Body of pancreas (tissue), 4 donors: ENCODE measurements around the gene PSMD4.

Source experiments
- POLR2A ChIP-seq, 3 donors: fragments of 450-650 bp; IDR thresholded peaks; one replicate each; pipeline ENCODE4 v1.6.1; 2016; ENCODE audit warnings: antibody characterized with exemption in 3 of 3, mild to moderate bottlenecking in 2 of 3
- TF ChIP-seq, protein P1 (sequence below), 7 experiments: fragments of 450-650 bp in 4 of 7; fragments of 200-600 bp in 3 of 7; sonication (generic) in 3 of 7; IDR thresholded peaks; one replicate each; pipeline ENCODE4 v1.5.1; 2016 to 2019; ENCODE audit warnings: antibody characterized with exemption in 7 of 7

DNA sequence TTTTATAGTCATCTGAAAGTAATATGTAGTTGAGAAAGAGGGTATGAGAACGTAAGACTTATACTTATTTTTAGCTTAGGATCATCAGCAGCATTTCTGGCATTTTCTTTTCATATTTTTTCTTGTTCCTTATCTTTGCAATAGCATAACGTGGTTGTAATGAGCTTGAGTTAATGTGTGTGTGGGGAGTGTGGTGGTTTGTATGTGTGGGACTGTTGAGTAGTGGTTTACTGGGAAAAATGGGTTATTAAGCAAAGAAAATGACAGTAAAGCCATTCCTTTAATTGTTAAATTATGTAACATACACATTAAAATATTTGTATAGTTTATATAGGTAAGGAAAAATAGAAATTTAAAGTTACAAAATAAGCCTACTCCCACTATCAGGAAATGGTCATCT, 41.0 kb upstream of the PSMD4 start:
- TF ChIP-seq, protein P1, sequence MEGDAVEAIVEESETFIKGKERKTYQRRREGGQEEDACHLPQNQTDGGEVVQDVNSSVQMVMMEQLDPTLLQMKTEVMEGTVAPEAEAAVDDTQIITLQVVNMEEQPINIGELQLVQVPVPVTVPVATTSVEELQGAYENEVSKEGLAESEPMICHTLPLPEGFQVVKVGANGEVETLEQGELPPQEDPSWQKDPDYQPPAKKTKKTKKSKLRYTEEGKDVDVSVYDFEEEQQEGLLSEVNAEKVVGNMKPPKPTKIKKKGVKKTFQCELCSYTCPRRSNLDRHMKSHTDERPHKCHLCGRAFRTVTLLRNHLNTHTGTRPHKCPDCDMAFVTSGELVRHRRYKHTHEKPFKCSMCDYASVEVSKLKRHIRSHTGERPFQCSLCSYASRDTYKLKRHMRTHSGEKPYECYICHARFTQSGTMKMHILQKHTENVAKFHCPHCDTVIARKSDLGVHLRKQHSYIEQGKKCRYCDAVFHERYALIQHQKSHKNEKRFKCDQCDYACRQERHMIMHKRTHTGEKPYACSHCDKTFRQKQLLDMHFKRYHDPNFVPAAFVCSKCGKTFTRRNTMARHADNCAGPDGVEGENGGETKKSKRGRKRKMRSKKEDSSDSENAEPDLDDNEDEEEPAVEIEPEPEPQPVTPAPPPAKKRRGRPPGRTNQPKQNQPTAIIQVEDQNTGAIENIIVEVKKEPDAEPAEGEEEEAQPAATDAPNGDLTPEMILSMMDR (IDR thresholded peaks at IDR 0.05), result no peak
- no peak for TF ChIP-seq POLR2A (IDR thresholded peaks at IDR 0.05)
